Measurements from ENCODE around the gene ICAM5. TPM values are rescaled to one million over a fixed set of nuclear protein-coding genes. Genes with fewer than 3 reads are reported as not detected.

Gene ICAM5
- total and polyA plus RNA-seq, 10 of the 15 experiments (the other 5 are each of a cell fraction or from before 2014, with no cell fraction given) = 0.14 to 4.6 (median 0.94) TPM; not detected in 2

DNA sequence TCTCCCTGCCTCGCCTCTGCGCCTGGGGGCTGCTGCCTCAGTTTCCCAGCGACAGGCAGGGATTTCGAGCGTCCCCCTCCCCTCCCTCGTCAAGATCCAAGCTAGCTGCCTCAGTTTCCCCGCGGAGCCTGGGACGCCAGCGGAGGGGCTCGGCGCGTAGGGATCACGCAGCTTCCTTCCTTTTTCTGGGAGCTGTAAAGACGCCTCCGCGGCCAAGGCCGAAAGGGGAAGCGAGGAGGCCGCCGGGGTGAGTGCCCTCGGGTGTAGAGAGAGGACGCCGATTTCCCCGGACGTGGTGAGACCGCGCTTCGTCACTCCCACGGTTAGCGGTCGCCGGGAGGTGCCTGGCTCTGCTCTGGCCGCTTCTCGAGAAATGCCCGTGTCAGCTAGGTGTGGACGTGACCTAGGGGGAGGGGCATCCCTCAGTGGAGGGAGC, 19.6 kb upstream of the ICAM5 start (continued):
- TF ChIP-seq, protein P1, sequence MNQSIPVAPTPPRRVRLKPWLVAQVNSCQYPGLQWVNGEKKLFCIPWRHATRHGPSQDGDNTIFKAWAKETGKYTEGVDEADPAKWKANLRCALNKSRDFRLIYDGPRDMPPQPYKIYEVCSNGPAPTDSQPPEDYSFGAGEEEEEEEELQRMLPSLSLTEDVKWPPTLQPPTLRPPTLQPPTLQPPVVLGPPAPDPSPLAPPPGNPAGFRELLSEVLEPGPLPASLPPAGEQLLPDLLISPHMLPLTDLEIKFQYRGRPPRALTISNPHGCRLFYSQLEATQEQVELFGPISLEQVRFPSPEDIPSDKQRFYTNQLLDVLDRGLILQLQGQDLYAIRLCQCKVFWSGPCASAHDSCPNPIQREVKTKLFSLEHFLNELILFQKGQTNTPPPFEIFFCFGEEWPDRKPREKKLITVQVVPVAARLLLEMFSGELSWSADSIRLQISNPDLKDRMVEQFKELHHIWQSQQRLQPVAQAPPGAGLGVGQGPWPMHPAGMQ (IDR thresholded peaks at IDR 0.05; ENCODE audit: borderline replicate concordance) = 0 out of 2 replicates have a peak, but pooled peaks have one; percentile 22
- TF ChIP-seq ZNF622 (IDR thresholded peaks at IDR 0.05) (no peak), POLR2AphosphoS5 (IDR thresholded peaks at IDR 0.05; ENCODE audit: low read length) (no peak)

DNA sequence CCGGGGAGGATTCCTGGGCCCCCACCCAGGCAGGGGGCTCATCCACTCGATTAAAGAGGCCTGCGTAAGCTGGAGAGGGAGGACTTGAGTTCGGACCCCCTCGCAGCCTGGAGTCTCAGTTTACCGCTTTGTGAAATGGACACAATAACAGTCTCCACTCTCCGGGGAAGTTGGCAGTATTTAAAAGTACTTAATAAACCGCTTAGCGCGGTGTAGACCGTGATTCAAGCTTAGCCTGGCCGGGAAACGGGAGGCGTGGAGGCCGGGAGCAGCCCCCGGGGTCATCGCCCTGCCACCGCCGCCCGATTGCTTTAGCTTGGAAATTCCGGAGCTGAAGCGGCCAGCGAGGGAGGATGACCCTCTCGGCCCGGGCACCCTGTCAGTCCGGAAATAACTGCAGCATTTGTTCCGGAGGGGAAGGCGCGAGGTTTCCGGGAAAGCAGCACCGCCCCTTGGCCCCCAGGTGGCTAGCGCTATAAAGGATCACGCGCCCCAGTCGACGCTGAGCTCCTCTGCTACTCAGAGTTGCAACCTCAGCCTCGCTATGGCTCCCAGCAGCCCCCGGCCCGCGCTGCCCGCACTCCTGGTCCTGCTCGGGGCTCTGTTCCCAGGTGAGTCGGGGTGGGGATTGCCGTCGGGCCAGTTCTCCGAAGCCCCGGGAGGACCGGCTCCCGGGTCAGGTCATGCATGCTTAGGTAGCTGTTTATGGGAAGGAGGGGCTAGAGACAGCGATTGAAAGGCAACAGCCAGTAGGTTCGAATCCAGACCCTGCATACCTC, 18.9 kb upstream of the ICAM5 start, which contains the start of gene ICAM1:
ICAM1 (plus strand) TSS at position 505 of the 779 bp plus-strand sequence; CDS start at position 545, 40 bp downstream.
- H3K4me2 ChIP-seq (ENCODE audit: control insufficient read depth, insufficient read depth) = peak within 1 kb of the TSS; percentile 99
- H2AFZ ChIP-seq (ENCODE audit: control insufficient read depth, low read depth, low read length) = peak within 1 kb of the TSS; percentile 35
- peak within 1 kb of the TSS; percentile 92 for H3K4me3 ChIP-seq
- peak within 1 kb of the TSS; percentile 98 for H3K27ac ChIP-seq (ENCODE audit: control insufficient read depth, insufficient read depth)
- POLR2A ChIA-PET = interaction anchor here (0.5 to 4.7 kb wide), 27 partner anchors 9 to 345 kb away, joined by 3 to 108 read pairs (median 4); partner anchors contain the start of genes ANGPTL6, FDX2, ICAM4 and ICAM5
- H3K9ac ChIP-seq (ENCODE audit: control insufficient read depth, insufficient read depth, low read length) = peak within 1 kb of the TSS; percentile 89
- no peaks in the 10 kb centered on the region for H3K9me3 ChIP-seq (replicated peaks; ENCODE audit: control insufficient read depth, insufficient read depth, low read length)
- peaks cover 52% of the 10 kb centered on the region for H3K79me2 ChIP-seq (ENCODE audit: control insufficient read depth, insufficient read depth, low read length)
- WGBS (ENCODE audit: insufficient coverage, insufficient replicate concordance, low lambda C conversion rate, missing lambda C conversion rate) = under 1% methylated on average over 48 of the region's 51 CpGs
- H4K20me1 ChIP-seq (ENCODE audit: control insufficient read depth, insufficient read depth) = no peaks in the 10 kb centered on the region
- FAIRE-seq (peak; percentile 82), ATAC-seq (peak; percentile 78), DNase-seq (ENCODE audit: low read depth, low spot score) (no peak)
- intact Hi-C loops (cut with micrococcal nuclease; ENCODE audit: unreplicated experiment) = loop anchor here (2.0 to 5.0 kb wide), 2 partner anchors 61 to 110 kb away; partner anchors contain the start of genes RAVER1 and TYK2
- H3K36me3 ChIP-seq (ENCODE audit: control insufficient read depth in 2 of 2, insufficient read depth in 2 of 2, low read length in 1 of 2) = peaks cover 6 to 10% of the 10 kb centered on the region in 2 experiments; a peak in 3 of 4 replicates
- SMC1A ChIA-PET (ENCODE audit: uncharacterized antibody, unreplicated experiment) = interaction anchor here (0.6 to 8.5 kb wide), 31 partner anchors 10 to 341 kb away, joined by 3 to 158 read pairs (median 5); partner anchors contain the start of genes FDX2, ICAM4, ICAM5 and MRPL4
- no peaks in the 10 kb centered on the region for H3K27me3 ChIP-seq (replicated peaks in 1 of 2; ENCODE audit: control insufficient read depth in 2 of 2, insufficient read depth in 2 of 2, low read length in 1 of 2)
- RAD21 ChIA-PET (ENCODE audit: unreplicated experiment) = interaction anchor here (0.6 to 6.1 kb wide), 37 partner anchors 10 to 324 kb away, joined by 3 to 206 read pairs (median 6); partner anchors contain the start of genes CDC37, DNMT1, ICAM4 and ICAM5
- CTCF ChIA-PET = interaction anchor here (0.7 to 11.2 kb wide), 28 partner anchors 10 to 302 kb away, joined by 3 to 370 read pairs (median 4); partner anchors contain the start of genes CDC37, ICAM4, ICAM5 and TYK2
- in situ Hi-C loops (cut with MboI) = no loop called here
- H3K4me1 ChIP-seq (ENCODE audit: control insufficient read depth, insufficient read depth, low read length) = no peaks in the 10 kb centered on the region; the same call in 1 of the 2 replicates
- TSS peak; percentile 98 for BruUV-seq (replicated peaks)
- TF ChIP-seq ZNF24 (IDR thresholded peaks at IDR 0.05) = peak; percentile 90
- no peak for TF ChIP-seq NRF1 (conservative IDR thresholded peaks at IDR 0.05; ENCODE audit: low read depth, low read length)
- no peak for TF ChIP-seq MEF2A (IDR thresholded peaks at IDR 0.05; ENCODE audit: insufficient read depth, low read depth, low read length)
- no peak; the same call in 1 of the 2 replicates for TF ChIP-seq DPF2 (IDR thresholded peaks at IDR 0.05)
- no peak for TF ChIP-seq SUZ12 (IDR thresholded peaks at IDR 0.05; ENCODE audit: unreplicated experiment)
- TF ChIP-seq CEBPB (IDR thresholded peaks at IDR 0.05; ENCODE audit: borderline replicate concordance in 1 of 2, low read depth in 2 of 2, low read length in 2 of 2) = no peak
- TF ChIP-seq ZZZ3 (IDR thresholded peaks at IDR 0.05; ENCODE audit: control insufficient read depth, insufficient read length, low read depth) = no peak
- TF ChIP-seq NR2F1 (conservative IDR thresholded peaks at IDR 0.05) = peak; percentile 64
- no peak; the same call in 1 of the 2 replicates for TF ChIP-seq ZNF217 (IDR thresholded peaks at IDR 0.05)
- TF ChIP-seq, protein P2, sequence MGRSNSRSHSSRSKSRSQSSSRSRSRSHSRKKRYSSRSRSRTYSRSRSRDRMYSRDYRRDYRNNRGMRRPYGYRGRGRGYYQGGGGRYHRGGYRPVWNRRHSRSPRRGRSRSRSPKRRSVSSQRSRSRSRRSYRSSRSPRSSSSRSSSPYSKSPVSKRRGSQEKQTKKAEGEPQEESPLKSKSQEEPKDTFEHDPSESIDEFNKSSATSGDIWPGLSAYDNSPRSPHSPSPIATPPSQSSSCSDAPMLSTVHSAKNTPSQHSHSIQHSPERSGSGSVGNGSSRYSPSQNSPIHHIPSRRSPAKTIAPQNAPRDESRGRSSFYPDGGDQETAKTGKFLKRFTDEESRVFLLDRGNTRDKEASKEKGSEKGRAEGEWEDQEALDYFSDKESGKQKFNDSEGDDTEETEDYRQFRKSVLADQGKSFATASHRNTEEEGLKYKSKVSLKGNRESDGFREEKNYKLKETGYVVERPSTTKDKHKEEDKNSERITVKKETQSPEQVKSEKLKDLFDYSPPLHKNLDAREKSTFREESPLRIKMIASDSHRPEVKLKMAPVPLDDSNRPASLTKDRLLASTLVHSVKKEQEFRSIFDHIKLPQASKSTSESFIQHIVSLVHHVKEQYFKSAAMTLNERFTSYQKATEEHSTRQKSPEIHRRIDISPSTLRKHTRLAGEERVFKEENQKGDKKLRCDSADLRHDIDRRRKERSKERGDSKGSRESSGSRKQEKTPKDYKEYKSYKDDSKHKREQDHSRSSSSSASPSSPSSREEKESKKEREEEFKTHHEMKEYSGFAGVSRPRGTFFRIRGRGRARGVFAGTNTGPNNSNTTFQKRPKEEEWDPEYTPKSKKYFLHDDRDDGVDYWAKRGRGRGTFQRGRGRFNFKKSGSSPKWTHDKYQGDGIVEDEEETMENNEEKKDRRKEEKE (IDR thresholded peaks at IDR 0.05) = no peak
- TF ChIP-seq TBL1XR1 (IDR thresholded peaks at IDR 0.05; ENCODE audit: low read depth, low read length) = no peak; the same call in 1 of the 2 replicates
- TF ChIP-seq RCOR1 (conservative IDR thresholded peaks at IDR 0.05; ENCODE audit: low read depth, low read length) = 0 out of 2 replicates have a peak, but pooled peaks have one; percentile 76
- peak; percentile 61; the same call in 1 of the 2 replicates for TF ChIP-seq PAX5 (IDR thresholded peaks at IDR 0.05; ENCODE audit: borderline replicate concordance, low read depth, low read length)
- no peak for TF ChIP-seq SREBF2 (IDR thresholded peaks at IDR 0.05; ENCODE audit: low read length)
- no peak for TF ChIP-seq RFX5 (IDR thresholded peaks at IDR 0.05; ENCODE audit: low read depth, low read length)
- TF ChIP-seq RBBP5 (conservative IDR thresholded peaks at IDR 0.05) = no peak

Data from GM12878 (cell line).